GM12891 (cell line): Measurements from ENCODE around the gene PIK3C3.

Experiments
- POLR2A ChIP-seq: IDR thresholded peaks from 2 replicates; pipeline ENCODE4 v1.6.1; 2011; ENCODE audit warnings: low read depth, low read length, control low read depth
- POLR2AphosphoS5 ChIP-seq: IDR thresholded peaks from 2 replicates; pipeline ENCODE4 v1.6.1; 2011; ENCODE audit warnings: low read depth, low read length, control low read depth
- TAF1 ChIP-seq: IDR thresholded peaks from 2 replicates; pipeline ENCODE4 v1.6.1; 2011; ENCODE audit warnings: low read depth, low read length, control low read depth

- no peak for TF ChIP-seq POLR2A
- TF ChIP-seq POLR2AphosphoS5: no peak
- TF ChIP-seq TAF1: no peak
These were observed 37.7 kb downstream of the PIK3C3 start for GRCh38 chr18:41992703-41993102.
